Nephron (organoid): ENCODE measurements around the gene PRF1.

Source experiments
- H3K27ac Mint-ChIP-seq, 3 experiments: 2 replicates each; pipeline ENCODE4 v1.8.0; 2020; ENCODE audit warnings: mixed read lengths in 3 of 3, mild to moderate bottlenecking in 2 of 3, moderate library complexity in 1 of 3
- H3K27me3 Mint-ChIP-seq: 2 replicates; pipeline ENCODE4 v1.8.0; 2021; ENCODE audit warnings: low read depth, mild to moderate bottlenecking, moderate library complexity, mixed read lengths
- H3K36me3 Mint-ChIP-seq: 2 replicates; pipeline ENCODE4 v1.8.0; 2020; ENCODE audit warnings: low read depth, mixed read lengths
- H3K4me1 Mint-ChIP-seq: 2 replicates; pipeline ENCODE4 v1.8.0; 2020; ENCODE audit warnings: mixed read lengths
- H3K4me3 Mint-ChIP-seq, 3 experiments: 2 replicates each; pipeline ENCODE4 v1.8.0; 2020; ENCODE audit warnings: mild to moderate bottlenecking in 3 of 3, mixed read lengths in 3 of 3, moderate library complexity in 2 of 3
- H3K9me3 Mint-ChIP-seq: 2 replicates; pipeline ENCODE4 v1.8.0; 2020; ENCODE audit warnings: mixed read lengths
- TF ChIP-seq, protein P1 (sequence below), 3 experiments: fragments of 200-600 bp; sonication (generic); IDR thresholded peaks; one replicate each; pipeline ENCODE4 v1.5.0; 2021; ENCODE audit warnings: antibody characterized with exemption in 3 of 3; ENCODE audit not compliant: unreplicated experiment in 3 of 3

Gene PRF1

GRCh38 chr10:70603449-70603801 lies 884 bp upstream of the PRF1 start:
- H3K4me3 Mint-ChIP-seq: no peak overlapping the region
- no peaks in the 10 kb centered on the region for H3K27me3 Mint-ChIP-seq
- no peaks in the 10 kb centered on the region for H3K36me3 Mint-ChIP-seq
- H3K9me3 Mint-ChIP-seq: peaks cover 5% of the 10 kb centered on the region
- no peak overlapping the region for H3K27ac Mint-ChIP-seq
- TF ChIP-seq, protein P1, sequence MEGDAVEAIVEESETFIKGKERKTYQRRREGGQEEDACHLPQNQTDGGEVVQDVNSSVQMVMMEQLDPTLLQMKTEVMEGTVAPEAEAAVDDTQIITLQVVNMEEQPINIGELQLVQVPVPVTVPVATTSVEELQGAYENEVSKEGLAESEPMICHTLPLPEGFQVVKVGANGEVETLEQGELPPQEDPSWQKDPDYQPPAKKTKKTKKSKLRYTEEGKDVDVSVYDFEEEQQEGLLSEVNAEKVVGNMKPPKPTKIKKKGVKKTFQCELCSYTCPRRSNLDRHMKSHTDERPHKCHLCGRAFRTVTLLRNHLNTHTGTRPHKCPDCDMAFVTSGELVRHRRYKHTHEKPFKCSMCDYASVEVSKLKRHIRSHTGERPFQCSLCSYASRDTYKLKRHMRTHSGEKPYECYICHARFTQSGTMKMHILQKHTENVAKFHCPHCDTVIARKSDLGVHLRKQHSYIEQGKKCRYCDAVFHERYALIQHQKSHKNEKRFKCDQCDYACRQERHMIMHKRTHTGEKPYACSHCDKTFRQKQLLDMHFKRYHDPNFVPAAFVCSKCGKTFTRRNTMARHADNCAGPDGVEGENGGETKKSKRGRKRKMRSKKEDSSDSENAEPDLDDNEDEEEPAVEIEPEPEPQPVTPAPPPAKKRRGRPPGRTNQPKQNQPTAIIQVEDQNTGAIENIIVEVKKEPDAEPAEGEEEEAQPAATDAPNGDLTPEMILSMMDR (IDR thresholded peaks at IDR 0.05; ENCODE audit: unreplicated experiment in 3 of 3): no peak
- no peaks in the 10 kb centered on the region for H3K4me1 Mint-ChIP-seq

DNA sequence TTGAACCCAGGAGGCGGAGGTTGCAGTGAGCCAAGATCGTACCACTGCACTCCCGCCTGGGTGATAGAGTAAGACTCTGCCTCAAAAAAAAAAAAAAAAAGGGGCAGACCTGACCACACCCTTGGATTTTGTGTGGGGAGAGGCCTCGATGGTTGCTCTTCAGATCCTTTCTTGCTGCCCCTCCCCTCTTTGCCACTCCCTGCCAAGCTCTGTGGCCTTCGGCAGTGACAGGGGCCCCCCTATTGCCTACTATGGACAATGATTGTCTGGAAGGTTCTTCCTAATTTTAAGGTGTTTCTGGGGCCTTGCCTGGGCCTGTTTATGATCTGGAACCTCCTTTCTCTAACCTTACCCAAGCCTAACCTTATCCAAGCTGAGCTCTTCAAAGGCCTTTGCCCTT lies 795 bp downstream of the PRF1 start:
- H3K9me3 Mint-ChIP-seq: no peaks in the 10 kb centered on the region
- H3K27ac Mint-ChIP-seq: no peak overlapping the region
- no peaks in the 10 kb centered on the region for H3K36me3 Mint-ChIP-seq
- H3K27me3 Mint-ChIP-seq: peaks cover 7% of the 10 kb centered on the region
- no peak overlapping the region for H3K4me3 Mint-ChIP-seq
- peaks cover 11% of the 10 kb centered on the region for H3K4me1 Mint-ChIP-seq
- TF ChIP-seq, protein P1 (IDR thresholded peaks at IDR 0.05; ENCODE audit: unreplicated experiment in 3 of 3): no peak

DNA sequence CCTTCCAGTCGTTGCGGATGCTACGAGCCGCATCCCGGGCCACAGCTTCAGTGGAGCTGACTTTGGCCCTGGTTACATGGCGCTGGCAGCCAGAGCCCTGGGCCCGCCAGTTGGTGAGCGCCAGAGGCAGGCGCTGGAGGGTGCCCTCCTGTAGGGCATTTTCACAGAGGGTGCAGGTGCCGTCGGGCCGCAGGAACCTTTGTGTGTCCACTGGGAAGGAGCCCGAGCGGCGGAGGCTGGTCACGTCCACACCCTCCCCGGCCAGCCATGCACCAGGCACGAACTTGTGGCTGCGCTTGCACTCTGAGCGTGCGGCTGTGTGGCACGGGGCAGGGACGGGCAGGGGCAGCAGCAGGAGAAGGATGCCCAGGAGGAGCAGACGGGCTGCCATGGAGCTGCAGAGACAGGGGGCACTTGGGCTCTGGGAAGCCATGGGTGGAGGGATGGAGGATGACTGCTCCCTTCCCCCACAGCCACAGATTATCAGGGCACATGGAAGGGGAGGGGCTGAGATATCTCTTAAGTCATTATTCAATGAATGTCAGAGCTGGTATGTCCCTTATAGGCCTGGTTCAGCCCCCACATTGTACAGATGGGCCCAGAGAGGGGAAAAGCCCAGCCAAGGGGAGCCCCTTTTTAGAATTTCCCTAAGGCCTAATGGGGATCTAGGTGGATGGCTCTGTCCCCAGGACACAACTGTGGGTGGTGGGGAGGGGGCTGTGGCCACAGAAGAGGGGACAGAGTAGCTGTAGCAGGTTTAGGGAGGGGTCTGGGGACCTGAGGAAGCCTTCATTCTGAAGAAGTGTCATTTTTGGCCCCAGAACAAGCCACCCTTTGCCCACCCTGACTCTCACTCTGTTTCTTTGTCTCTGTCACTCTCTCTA lies 1.8 kb downstream of the PRF1 start:
- Mint-ChIP-seq H3K27me3 (peaks cover 13% of the 10 kb centered on the region), H3K27ac (no peak overlapping the region), H3K9me3 (no peaks in the 10 kb centered on the region), H3K36me3 (no peaks in the 10 kb centered on the region), H3K4me3 (no peak overlapping the region), H3K4me1 (peaks cover 21% of the 10 kb centered on the region)
- TF ChIP-seq, protein P1 (IDR thresholded peaks at IDR 0.05; ENCODE audit: unreplicated experiment in 3 of 3): no peak

- H3K36me3 Mint-ChIP-seq: no peaks in the 10 kb centered on the region
- no peak overlapping the region for H3K4me3 Mint-ChIP-seq
- peaks cover 13% of the 10 kb centered on the region for H3K27me3 Mint-ChIP-seq
- H3K4me1 Mint-ChIP-seq: peaks cover 25% of the 10 kb centered on the region
- H3K27ac Mint-ChIP-seq: no peak overlapping the region
- TF ChIP-seq, protein P1 (IDR thresholded peaks at IDR 0.05; ENCODE audit: unreplicated experiment in 3 of 3): no peak
- no peaks in the 10 kb centered on the region for H3K9me3 Mint-ChIP-seq
Observed at GRCh38 chr10:70599791-70600190, 2.8 kb downstream of the PRF1 start.

GRCh38 chr10:70599319-70599718 lies 3.2 kb downstream of the PRF1 start:
- H3K27me3 Mint-ChIP-seq: peaks cover 13% of the 10 kb centered on the region
- H3K36me3 Mint-ChIP-seq: no peaks in the 10 kb centered on the region
- TF ChIP-seq, protein P1 (IDR thresholded peaks at IDR 0.05; ENCODE audit: unreplicated experiment in 3 of 3): no peak

GRCh38 chr10:70598857-70599295 lies 3.7 kb downstream of the PRF1 start:
- H3K4me1 Mint-ChIP-seq: peaks cover 25% of the 10 kb centered on the region
- H3K27ac Mint-ChIP-seq: no peak overlapping the region
- H3K36me3 Mint-ChIP-seq: no peaks in the 10 kb centered on the region
- H3K27me3 Mint-ChIP-seq: peaks cover 13% of the 10 kb centered on the region
- H3K4me3 Mint-ChIP-seq: no peak overlapping the region
- TF ChIP-seq, protein P1 (IDR thresholded peaks at IDR 0.05; ENCODE audit: unreplicated experiment in 3 of 3): no peak
- H3K9me3 Mint-ChIP-seq: no peaks in the 10 kb centered on the region

More at GRCh38 chr10:70599319-70599718, 3.2 kb downstream of the PRF1 start:
- Mint-ChIP-seq H3K9me3 (no peaks in the 10 kb centered on the region), H3K4me1 (peaks cover 25% of the 10 kb centered on the region), H3K4me3 (no peak overlapping the region), H3K27ac (no peak overlapping the region)
